Gastrocnemius medialis (tissue), 4 donors: ENCODE results near the gene PIKFYVE.

ENCODE experiments used
- POLR2A ChIP-seq, 2 donors: fragments of 450-650 bp; IDR thresholded peaks; one replicate each; pipeline ENCODE4 v1.6.1; 2017; ENCODE audit warnings: antibody characterized with exemption in 2 of 2, mild to moderate bottlenecking in 2 of 2, moderate library complexity in 2 of 2
- TF ChIP-seq, protein P1 (sequence below), 5 experiments: fragments of 450-650 bp in 3 of 5; fragments of 200-600 bp in 2 of 5; sonication (generic) in 2 of 5; IDR thresholded peaks in 4 of 5; conservative IDR thresholded peaks in 1 of 5; 1 replicate in 4 of 5; 2 replicates in 1 of 5; pipeline ENCODE4 v1.5.1; 2016 to 2019; ENCODE audit warnings: antibody characterized with exemption in 5 of 5, mild to moderate bottlenecking in 3 of 5, moderate library complexity in 3 of 5

DNA sequence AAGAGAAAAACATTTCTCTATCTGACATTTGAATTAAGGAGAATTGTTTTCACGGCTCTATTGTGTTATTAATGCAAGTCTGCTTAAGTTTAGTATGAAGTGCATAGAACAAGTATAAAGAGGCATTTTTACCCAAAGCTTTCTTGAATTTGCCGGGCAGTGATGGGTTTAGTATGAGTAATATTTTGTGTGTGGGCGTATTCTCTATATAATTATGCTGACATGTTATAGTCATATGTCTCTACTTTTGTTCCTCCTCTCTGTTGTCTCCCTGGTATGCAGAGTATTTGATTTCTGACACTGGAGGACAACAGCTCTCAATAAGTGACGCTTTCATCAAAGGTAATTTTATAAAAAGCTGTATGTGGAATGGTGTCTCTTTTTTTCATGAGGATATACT is 45.9 kb downstream of the PIKFYVE start:
- TF ChIP-seq, protein P1, sequence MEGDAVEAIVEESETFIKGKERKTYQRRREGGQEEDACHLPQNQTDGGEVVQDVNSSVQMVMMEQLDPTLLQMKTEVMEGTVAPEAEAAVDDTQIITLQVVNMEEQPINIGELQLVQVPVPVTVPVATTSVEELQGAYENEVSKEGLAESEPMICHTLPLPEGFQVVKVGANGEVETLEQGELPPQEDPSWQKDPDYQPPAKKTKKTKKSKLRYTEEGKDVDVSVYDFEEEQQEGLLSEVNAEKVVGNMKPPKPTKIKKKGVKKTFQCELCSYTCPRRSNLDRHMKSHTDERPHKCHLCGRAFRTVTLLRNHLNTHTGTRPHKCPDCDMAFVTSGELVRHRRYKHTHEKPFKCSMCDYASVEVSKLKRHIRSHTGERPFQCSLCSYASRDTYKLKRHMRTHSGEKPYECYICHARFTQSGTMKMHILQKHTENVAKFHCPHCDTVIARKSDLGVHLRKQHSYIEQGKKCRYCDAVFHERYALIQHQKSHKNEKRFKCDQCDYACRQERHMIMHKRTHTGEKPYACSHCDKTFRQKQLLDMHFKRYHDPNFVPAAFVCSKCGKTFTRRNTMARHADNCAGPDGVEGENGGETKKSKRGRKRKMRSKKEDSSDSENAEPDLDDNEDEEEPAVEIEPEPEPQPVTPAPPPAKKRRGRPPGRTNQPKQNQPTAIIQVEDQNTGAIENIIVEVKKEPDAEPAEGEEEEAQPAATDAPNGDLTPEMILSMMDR (IDR thresholded peaks at IDR 0.05 in 4 of 5, conservative IDR thresholded peaks at IDR 0.05 in 1 of 5): no peak
- TF ChIP-seq POLR2A (IDR thresholded peaks at IDR 0.05): no peak
